Fibroblast of lung (primary cell): Measurements from ENCODE around the gene GPC3.

Source experiments
- CTCF ChIP-seq, 2 donors: IDR thresholded peaks in 1 of 2; conservative IDR thresholded peaks in 1 of 2; 1 replicate in 1 of 2; 2 replicates in 1 of 2; pipeline ENCODE4 v1.5.1; 2011 to 2012; ENCODE audit warnings: low read length in 2 of 2, control low read depth in 1 of 2, inconsistent platforms in 1 of 2, low read depth in 1 of 2, mild to moderate bottlenecking in 1 of 2
- EZH2 ChIP-seq: IDR thresholded peaks from 2 replicates; pipeline ENCODE4 v1.5.1; 2012; ENCODE audit warnings: low read length, control low read depth, mild to moderate bottlenecking; ENCODE audit errors: missing control alignments

- TF ChIP-seq EZH2, result no peak
- no peak for TF ChIP-seq CTCF (conservative IDR thresholded peaks at IDR 0.05 in 1 of 2, IDR thresholded peaks at IDR 0.05 in 1 of 2; ENCODE audit: low read depth in 1 of 2, low read length in 2 of 2)
These were observed 440.6 kb downstream of the GPC3 start for GRCh38 chrX:133544778-133545177.
